OCI-LY1 (cell line): Measurements from ENCODE around the gene GSTT4.

Experiments used
- CTCF ChIP-seq: fragments of 200-600 bp; sonication (generic), shearing (Covaris generic); IDR thresholded peaks from 2 replicates; pipeline ENCODE4 v1.5.1; 2017; ENCODE audit warnings: mild to moderate bottlenecking, antibody characterized with exemption, low read length, moderate library complexity, mixed read lengths
- EZH2 ChIP-seq: fragments of 200-600 bp; sonication (generic), shearing (Covaris generic); IDR thresholded peaks from 2 replicates; pipeline ENCODE4 v1.8.0; 2017; ENCODE audit warnings: borderline replicate concordance, mixed run types, mild to moderate bottlenecking, antibody characterized with exemption, low read length, moderate library complexity, mixed read lengths

- TF ChIP-seq CTCF (no peak), EZH2 (no peak)
These were observed 30.0 kb upstream of the GSTT4 start for GRCh38 chr22:24035296-24035695.
